H9 (cell line): Measurements from ENCODE around the gene SLC38A11. TPM values are rescaled to one million over a fixed set of nuclear protein-coding genes. Genes with fewer than 3 reads are reported as not detected.

Experiments used
- DNase-seq: peaks from one replicate; pipeline ENCODE4 v3.0.0-alpha.2; 2017
- H2AFZ ChIP-seq: one replicate; pipeline ENCODE4 v1.6.1; 2013; ENCODE audit warnings: mild to moderate bottlenecking, low read length, control low read depth, moderate library complexity
- H2AK5ac ChIP-seq: 2 replicates; pipeline ENCODE4 v1.6.1; 2013; ENCODE audit warnings: low read length, control low read depth, mixed read lengths; ENCODE audit not compliant: insufficient read length
- H2BK120ac ChIP-seq: one replicate; pipeline ENCODE4 v1.6.1; 2013; ENCODE audit warnings: low read depth, mild to moderate bottlenecking, low read length, control low read depth, inconsistent platforms; ENCODE audit not compliant: poor library complexity, severe bottlenecking
- H2BK12ac ChIP-seq: 2 replicates; pipeline ENCODE4 v1.6.1; 2013; ENCODE audit warnings: low read length, control low read depth, mixed read lengths, low read depth; ENCODE audit not compliant: insufficient read length
- H2BK15ac ChIP-seq: 2 replicates; pipeline ENCODE4 v1.6.1; 2013; ENCODE audit warnings: low read depth, low read length, control low read depth
- H2BK20ac ChIP-seq: one replicate; pipeline ENCODE4 v1.6.1; 2013; ENCODE audit warnings: low read depth, mild to moderate bottlenecking, low read length, control low read depth, inconsistent platforms; ENCODE audit not compliant: poor library complexity, severe bottlenecking
- H2BK5ac ChIP-seq: 2 replicates; pipeline ENCODE4 v1.6.1; 2013; ENCODE audit warnings: low read length, control low read depth, mixed read lengths; ENCODE audit not compliant: insufficient read length
- H3K14ac ChIP-seq: 2 replicates; pipeline ENCODE4 v1.6.1; 2013; ENCODE audit warnings: low read length, control low read depth; ENCODE audit not compliant: insufficient read depth
- H3K18ac ChIP-seq: 2 replicates; pipeline ENCODE4 v1.6.1; 2013; ENCODE audit warnings: low read depth, mild to moderate bottlenecking, mixed read lengths, low read length, control low read depth; ENCODE audit not compliant: insufficient read length
- H3K23ac ChIP-seq: 2 replicates; pipeline ENCODE4 v1.6.1; 2013; ENCODE audit warnings: low read length, control low read depth, mixed read lengths, low read depth; ENCODE audit not compliant: insufficient read length
- H3K23me2 ChIP-seq: 2 replicates; pipeline ENCODE4 v1.6.1; 2013; ENCODE audit warnings: low read depth, mild to moderate bottlenecking, mixed read lengths, low read length, control low read depth; ENCODE audit not compliant: insufficient read length, poor library complexity, severe bottlenecking
- H3K27ac ChIP-seq: 2 replicates; pipeline ENCODE4 v1.5.1; 2013; ENCODE audit warnings: low read length, control low read depth, mixed read lengths, low read depth; ENCODE audit not compliant: insufficient read length
- H3K27me3 ChIP-seq: 2 replicates; pipeline ENCODE4 v1.6.1; 2013; ENCODE audit warnings: low read length, control low read depth, inconsistent platforms; ENCODE audit not compliant: insufficient read depth
- H3K4ac ChIP-seq: 2 replicates; pipeline ENCODE4 v1.6.1; 2013; ENCODE audit warnings: low read depth, mild to moderate bottlenecking, control low read depth, inconsistent platforms, low read length, moderate library complexity
- H3K4me1 ChIP-seq: 2 replicates; pipeline ENCODE4 v1.6.1; 2013; ENCODE audit warnings: low read length, control low read depth, inconsistent platforms; ENCODE audit not compliant: insufficient read depth
- H3K4me2 ChIP-seq: 2 replicates; pipeline ENCODE4 v1.6.1; 2013; ENCODE audit warnings: low read length, control low read depth, mixed read lengths; ENCODE audit not compliant: insufficient read length, insufficient read depth
- H3K56ac ChIP-seq: 2 replicates; pipeline ENCODE4 v1.6.1; 2013; ENCODE audit warnings: low read depth, mild to moderate bottlenecking, mixed read lengths, low read length, control low read depth; ENCODE audit not compliant: insufficient read length
- H3K79me1 ChIP-seq: 2 replicates; pipeline ENCODE4 v1.6.1; 2013; ENCODE audit warnings: low read depth, mild to moderate bottlenecking, moderate library complexity, low read length, control low read depth, inconsistent platforms; ENCODE audit not compliant: insufficient read depth, poor library complexity, severe bottlenecking
- H3K79me2 ChIP-seq: 2 replicates; pipeline ENCODE4 v1.6.1; 2013; ENCODE audit warnings: low read length, control low read depth, inconsistent platforms; ENCODE audit not compliant: insufficient read depth
- H3K9ac ChIP-seq: 2 replicates; pipeline ENCODE4 v1.6.1; 2013; ENCODE audit warnings: low read length, control low read depth, mixed read lengths; ENCODE audit not compliant: insufficient read length; ENCODE audit errors: extremely low read depth
- H3K9me3 ChIP-seq: one replicate; pipeline ENCODE4 v1.6.1; 2013; ENCODE audit warnings: low read depth, low read length, inconsistent platforms; ENCODE audit not compliant: control insufficient read depth
- H3T11ph ChIP-seq: one replicate; pipeline ENCODE4 v1.6.1; 2013; ENCODE audit warnings: mild to moderate bottlenecking, low read length, control low read depth, inconsistent platforms
- H4K20me1 ChIP-seq: one replicate; pipeline ENCODE4 v1.6.1; 2013; ENCODE audit not compliant: control insufficient read depth, insufficient read length, insufficient read depth
- H4K5ac ChIP-seq: 2 replicates; pipeline ENCODE4 v1.6.1; 2013; ENCODE audit warnings: low read depth, mild to moderate bottlenecking, mixed read lengths, low read length, control low read depth; ENCODE audit not compliant: insufficient read length
- H4K8ac ChIP-seq: replicated peaks from 2 replicates; pipeline ENCODE4 v1.6.1; 2013; ENCODE audit warnings: low read length, control low read depth, mixed read lengths, low read depth; ENCODE audit not compliant: insufficient read length
- H4K91ac ChIP-seq: 2 replicates; pipeline ENCODE4 v1.6.1; 2013; ENCODE audit warnings: low read depth, mild to moderate bottlenecking, moderate library complexity, mixed read lengths, low read length, control low read depth; ENCODE audit not compliant: insufficient read length
- H3K27ac Mint-ChIP-seq, 3 experiments: 2 replicates in 2 of 3; 3 replicates in 1 of 3; pipeline ENCODE4 v1.8.0; 2020 to 2021; ENCODE audit warnings: mixed read lengths in 3 of 3, mild to moderate bottlenecking in 1 of 3, moderate library complexity in 1 of 3
- H3K27me3 Mint-ChIP-seq: 2 replicates; pipeline ENCODE4 v1.8.0; 2021; ENCODE audit warnings: low read depth, mild to moderate bottlenecking, moderate library complexity, mixed read lengths
- H3K36me3 Mint-ChIP-seq, 3 experiments: 2 replicates in 2 of 3; 3 replicates in 1 of 3; pipeline ENCODE4 v1.8.0; 2020 to 2021; ENCODE audit warnings: low read depth in 3 of 3, mixed read lengths in 3 of 3; ENCODE audit not compliant: insufficient read depth in 1 of 3
- H3K4me1 Mint-ChIP-seq, 2 experiments: 2 replicates each; pipeline ENCODE4 v1.8.0; 2020; ENCODE audit warnings: mixed read lengths in 2 of 2
- H3K4me3 Mint-ChIP-seq, 2 experiments: 2 replicates in 1 of 2; 3 replicates in 1 of 2; pipeline ENCODE4 v1.8.0; 2020 to 2021; ENCODE audit warnings: mild to moderate bottlenecking in 2 of 2, mixed read lengths in 2 of 2, moderate library complexity in 1 of 2
- H3K9me3 Mint-ChIP-seq, 2 experiments: 2 replicates in 1 of 2; 3 replicates in 1 of 2; pipeline ENCODE4 v1.8.0; 2020; ENCODE audit warnings: mild to moderate bottlenecking in 2 of 2, mixed read lengths in 2 of 2, moderate library complexity in 1 of 2
- CTCF ChIP-seq: fragments of 200-600 bp; sonication (generic); conservative IDR thresholded peaks from 3 replicates; pipeline ENCODE4 v1.8.0; 2021; ENCODE audit warnings: antibody characterized with exemption, mild to moderate bottlenecking
- WGBS: extraction: QIAGEN DNeasy Blood & Tissue Kit; methylation state at CpG from one replicate; pipeline ENCODE4 v1.1.7; 2013; ENCODE audit warnings: missing lambda C conversion rate, low lambda C conversion rate, mixed read lengths; ENCODE audit not compliant: insufficient read length; ENCODE audit errors: extremely low coverage; 5-methylcytosine and 5-hydroxymethylcytosine counted together
- total RNA-seq: library from RNA; stranded (reverse); gene quantifications from 2 replicates; pipeline ENCODE4 v1.2.1, GENCODE V29; 2021

SLC38A11 gene
- total RNA-seq, 1 experiment from 2014 or later, result not detected

GRCh38 chr2:164920430-164920829, 34.9 kb downstream of the SLC38A11 start:
- Histone ChIP-seq H4K8ac (no peak overlapping the region), H2AFZ (no peak overlapping the region), H3K18ac (no peak overlapping the region), H3K23ac (no peak overlapping the region), H3K56ac (no peak overlapping the region), H2BK15ac (no peak overlapping the region), H3K27me3 (no peaks in the 10 kb centered on the region), H2BK120ac (no peak overlapping the region), H3K27ac (no peak overlapping the region), H3K4ac (no peak overlapping the region), H4K5ac (no peak overlapping the region), H4K91ac (no peak overlapping the region), H2BK12ac (no peak overlapping the region), H4K20me1 (no peaks in the 10 kb centered on the region), H2AK5ac (no peak overlapping the region), H3K79me1 (no peaks in the 10 kb centered on the region), H3K4me1 (no peaks in the 10 kb centered on the region), H3K79me2 (no peaks in the 10 kb centered on the region), H3K23me2 (no peaks in the 10 kb centered on the region), H3T11ph (no peak overlapping the region), H3K4me2 (no peak overlapping the region), H3K9ac (no peak overlapping the region), H2BK5ac (no peak overlapping the region), H3K14ac (no peak overlapping the region), H3K9me3 (no peaks in the 10 kb centered on the region), H2BK20ac (no peak overlapping the region)
- TF ChIP-seq CTCF, result no peak
- no peak overlapping the region for H3K4me3 Mint-ChIP-seq
- H3K4me1 Mint-ChIP-seq, result peaks cover 8% of the 10 kb centered on the region in 2 experiments
- no CpG with 5 or more reads among the region's 4 CpGs for WGBS
- DNase-seq, result no peak
- no peak overlapping the region for H3K27ac Mint-ChIP-seq
- H3K9me3 Mint-ChIP-seq, result no peaks in the 10 kb centered on the region
- H3K27me3 Mint-ChIP-seq, result no peaks in the 10 kb centered on the region
- no peaks in the 10 kb centered on the region for H3K36me3 Mint-ChIP-seq
